OCI-LY3 (cell line): Measurements from ENCODE around the gene AFAP1.

Experiments
- H2AFZ ChIP-seq: fragments of 200-600, 300-600 bp; shearing (Covaris generic); 2 replicates; pipeline ENCODE4 v1.6.0; 2014; ENCODE audit warnings: antibody characterized with exemption, low read depth, low read length
- H3K27ac ChIP-seq: fragments of 200-600, 300-600 bp; sonication (generic); 2 replicates; pipeline ENCODE4 v1.5.1; 2014; ENCODE audit warnings: mild to moderate bottlenecking, low read length, moderate library complexity, mixed read lengths
- H3K27me3 ChIP-seq: fragments of 200-600, 300-600 bp; sonication (generic); 2 replicates; pipeline ENCODE4 v1.6.1; 2014; ENCODE audit warnings: low read depth, low read length, mixed read lengths
- H3K36me3 ChIP-seq: fragments of 200-600, 300-600 bp; sonication (generic); replicated peaks from 2 replicates; pipeline ENCODE3; 2014; ENCODE audit warnings: low read depth, low read length, mixed read lengths
- H3K4me1 ChIP-seq: fragments of 300-600, 200-600 bp; sonication (generic); 2 replicates; pipeline ENCODE4 v1.6.1; 2014; ENCODE audit warnings: low read length, mixed read lengths
- H3K4me2 ChIP-seq: fragments of 200-600, 300-600 bp; sonication (generic); 2 replicates; pipeline ENCODE4 v1.6.1; 2014; ENCODE audit warnings: low read length, mixed read lengths
- H3K4me3 ChIP-seq: fragments of 300-600, 200-600 bp; sonication (generic); 2 replicates; pipeline ENCODE4 v1.5.1; 2014; ENCODE audit warnings: antibody characterized with exemption, mild to moderate bottlenecking, low read length, moderate library complexity
- H3K79me2 ChIP-seq: fragments of 300-600, 200-600 bp; shearing (Covaris generic); 2 replicates; pipeline ENCODE4 v1.6.1; 2014; ENCODE audit warnings: mild to moderate bottlenecking, low read length, mixed read lengths
- H3K9ac ChIP-seq: fragments of 300-600, 200-600 bp; shearing (Covaris generic); 2 replicates; pipeline ENCODE4 v1.6.0; 2014; ENCODE audit warnings: mild to moderate bottlenecking, low read length, moderate library complexity
- H3K9me3 ChIP-seq: fragments of 200-600, 300-600 bp; shearing (Covaris generic); 2 replicates; pipeline ENCODE4 v1.6.1; 2014; ENCODE audit warnings: low read length, mixed read lengths; ENCODE audit not compliant: insufficient read depth
- H4K20me1 ChIP-seq: fragments of 200-600, 300-600 bp; sonication (generic); 2 replicates; pipeline ENCODE4 v1.6.1; 2016; ENCODE audit warnings: low read length, mixed read lengths; ENCODE audit not compliant: insufficient read depth
- EZH2phosphoT487 ChIP-seq: fragments of 200-600 bp; shearing (Covaris generic); IDR thresholded peaks from 2 replicates; pipeline ENCODE4 v1.6.1; 2018; ENCODE audit warnings: antibody characterized with exemption, mixed run types, low read depth
- TF ChIP-seq, protein P1 (sequence below): fragments of 200-600, 300-600 bp; sonication (generic); IDR thresholded peaks from 2 replicates; pipeline ENCODE4 v1.5.1; 2014; ENCODE audit warnings: antibody characterized with exemption, low read length, low read depth

AFAP1 gene

DNA sequence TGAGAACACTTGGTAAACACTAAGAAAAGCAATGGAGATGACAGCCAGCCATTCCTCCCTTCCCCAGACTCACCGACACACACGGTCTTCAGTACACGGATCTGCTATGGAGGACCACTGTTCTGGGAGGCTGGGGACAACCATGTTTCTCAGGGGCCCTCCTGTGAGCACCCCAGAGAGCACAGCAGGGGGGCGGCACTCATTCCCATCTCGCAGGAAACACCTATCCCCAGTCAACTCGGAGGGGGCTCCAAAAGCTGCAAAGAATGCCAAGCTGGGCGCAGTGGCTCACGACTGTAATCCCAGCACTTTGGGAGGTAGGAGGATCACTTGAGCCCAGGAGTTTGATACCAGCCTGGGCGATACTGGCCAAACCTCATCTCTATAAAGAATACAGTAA is 172.1 kb downstream of the AFAP1 start:
- H2AFZ ChIP-seq = no peak overlapping the region
- H3K27ac ChIP-seq = no peak overlapping the region
- H3K79me2 ChIP-seq = no peaks in the 10 kb centered on the region
- H3K4me2 ChIP-seq = no peak overlapping the region
- H3K4me1 ChIP-seq = peaks cover 10% of the 10 kb centered on the region
- no peak overlapping the region for H3K4me3 ChIP-seq
- peaks cover 12% of the 10 kb centered on the region for H3K27me3 ChIP-seq
- TF ChIP-seq EZH2phosphoT487 = no peak
- TF ChIP-seq, protein P1, sequence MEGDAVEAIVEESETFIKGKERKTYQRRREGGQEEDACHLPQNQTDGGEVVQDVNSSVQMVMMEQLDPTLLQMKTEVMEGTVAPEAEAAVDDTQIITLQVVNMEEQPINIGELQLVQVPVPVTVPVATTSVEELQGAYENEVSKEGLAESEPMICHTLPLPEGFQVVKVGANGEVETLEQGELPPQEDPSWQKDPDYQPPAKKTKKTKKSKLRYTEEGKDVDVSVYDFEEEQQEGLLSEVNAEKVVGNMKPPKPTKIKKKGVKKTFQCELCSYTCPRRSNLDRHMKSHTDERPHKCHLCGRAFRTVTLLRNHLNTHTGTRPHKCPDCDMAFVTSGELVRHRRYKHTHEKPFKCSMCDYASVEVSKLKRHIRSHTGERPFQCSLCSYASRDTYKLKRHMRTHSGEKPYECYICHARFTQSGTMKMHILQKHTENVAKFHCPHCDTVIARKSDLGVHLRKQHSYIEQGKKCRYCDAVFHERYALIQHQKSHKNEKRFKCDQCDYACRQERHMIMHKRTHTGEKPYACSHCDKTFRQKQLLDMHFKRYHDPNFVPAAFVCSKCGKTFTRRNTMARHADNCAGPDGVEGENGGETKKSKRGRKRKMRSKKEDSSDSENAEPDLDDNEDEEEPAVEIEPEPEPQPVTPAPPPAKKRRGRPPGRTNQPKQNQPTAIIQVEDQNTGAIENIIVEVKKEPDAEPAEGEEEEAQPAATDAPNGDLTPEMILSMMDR = no peak
- no peaks in the 10 kb centered on the region for H4K20me1 ChIP-seq
- H3K36me3 ChIP-seq = no peaks in the 10 kb centered on the region
- H3K9ac ChIP-seq = no peak overlapping the region
- no peaks in the 10 kb centered on the region for H3K9me3 ChIP-seq

DNA sequence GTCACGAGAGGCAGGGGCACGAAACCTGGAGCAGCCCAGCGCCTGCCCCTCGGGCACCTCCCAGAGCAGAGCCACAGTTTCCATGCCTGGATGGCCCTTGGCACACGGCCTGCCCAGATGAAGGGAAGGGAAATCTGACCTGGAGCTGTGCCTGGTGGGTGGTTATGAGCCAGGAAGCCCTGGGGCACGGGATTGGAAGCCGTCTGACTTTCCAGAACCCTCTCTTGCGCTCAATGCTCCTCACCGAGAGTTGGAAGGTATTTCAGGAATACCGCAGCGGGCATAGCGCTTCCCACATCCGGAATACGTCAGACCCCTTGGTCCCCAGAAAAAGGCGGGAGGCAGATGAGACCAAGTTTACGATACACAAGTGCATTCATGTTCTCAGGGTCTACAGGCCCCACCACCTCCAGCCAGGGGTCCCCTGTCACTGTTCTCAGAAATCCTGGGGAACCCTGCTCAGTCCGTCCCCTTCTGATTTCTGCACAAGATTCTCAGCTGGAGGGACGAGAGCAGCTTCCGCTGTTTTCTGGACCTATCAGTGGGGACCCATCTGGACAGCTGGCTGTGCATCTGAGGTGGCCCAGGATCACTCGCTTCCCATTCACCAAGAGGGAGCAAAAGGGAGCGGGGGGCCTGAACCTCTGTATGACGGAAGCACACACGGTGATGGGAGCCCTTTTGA is 172.9 kb downstream of the AFAP1 start:
- H3K27me3 ChIP-seq = peaks cover 13% of the 10 kb centered on the region
- H3K4me2 ChIP-seq = no peak overlapping the region
- no peaks in the 10 kb centered on the region for H3K36me3 ChIP-seq
- no peak overlapping the region for H3K27ac ChIP-seq
- H3K4me1 ChIP-seq = peaks cover 8% of the 10 kb centered on the region
- no peaks in the 10 kb centered on the region for H3K9me3 ChIP-seq
- TF ChIP-seq, protein P1 = no peak
- TF ChIP-seq EZH2phosphoT487 = no peak
- H3K9ac ChIP-seq = no peak overlapping the region
- H4K20me1 ChIP-seq = no peaks in the 10 kb centered on the region
- no peak overlapping the region for H2AFZ ChIP-seq
- H3K79me2 ChIP-seq = no peaks in the 10 kb centered on the region
- no peak overlapping the region for H3K4me3 ChIP-seq

DNA sequence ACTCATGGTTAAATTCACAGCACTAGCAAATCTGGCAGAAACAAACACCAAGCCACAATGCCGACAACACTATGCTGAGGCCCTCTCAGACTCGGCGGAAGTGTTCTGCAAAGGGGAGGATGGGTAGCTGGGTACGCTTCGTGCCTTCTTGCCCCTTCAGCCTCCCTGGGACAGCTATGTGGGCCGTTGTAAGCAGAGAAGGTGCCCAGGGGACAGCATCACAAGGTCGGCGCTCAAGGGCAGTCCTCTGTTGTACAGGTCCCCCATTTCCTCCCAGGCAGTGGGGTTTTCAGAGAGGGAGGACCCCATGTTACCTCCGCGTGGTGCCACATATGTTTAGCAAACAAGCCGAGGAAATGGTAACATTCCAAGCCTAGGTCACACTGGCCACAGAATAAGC is 173.6 kb downstream of the AFAP1 start:
- Histone ChIP-seq H3K4me3 (no peak overlapping the region), H3K36me3 (no peaks in the 10 kb centered on the region), H3K9me3 (no peaks in the 10 kb centered on the region), H3K4me1 (0 out of 2 replicates have a peak, but pooled peaks cover 4% of the 10 kb centered on the region), H4K20me1 (no peaks in the 10 kb centered on the region), H3K79me2 (no peaks in the 10 kb centered on the region), H3K4me2 (no peak overlapping the region), H3K27me3 (peaks cover 8% of the 10 kb centered on the region), H3K27ac (no peak overlapping the region), H2AFZ (no peak overlapping the region), H3K9ac (no peak overlapping the region)
- TF ChIP-seq, protein P1 = no peak
- no peak for TF ChIP-seq EZH2phosphoT487

DNA sequence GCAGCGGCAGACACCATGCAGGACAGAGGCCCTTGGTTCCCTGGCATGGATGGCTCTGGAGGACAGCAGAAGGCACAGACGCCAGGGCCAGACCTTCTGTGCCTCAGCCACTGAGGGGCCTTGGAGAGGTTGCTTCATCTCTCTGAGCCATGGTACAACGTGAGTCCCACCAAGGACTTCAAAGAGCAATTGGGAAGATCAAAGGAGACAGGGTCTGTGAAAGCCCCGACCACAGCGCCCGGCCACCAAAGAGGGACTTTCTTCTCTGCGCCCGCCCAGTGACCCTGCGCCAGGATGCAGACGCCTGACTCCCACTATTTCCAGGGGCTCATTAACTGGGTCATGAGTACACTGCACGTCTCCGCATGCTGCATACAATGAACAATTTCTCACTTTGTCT is 174.0 kb downstream of the AFAP1 start:
- Histone ChIP-seq H3K4me3 (no peak overlapping the region), H3K9me3 (no peaks in the 10 kb centered on the region), H3K4me1 (0 out of 2 replicates have a peak, but pooled peaks cover 4% of the 10 kb centered on the region), H3K4me2 (no peak overlapping the region), H2AFZ (no peak overlapping the region), H3K27me3 (peaks cover 5% of the 10 kb centered on the region), H3K27ac (no peak overlapping the region), H4K20me1 (no peaks in the 10 kb centered on the region), H3K36me3 (no peaks in the 10 kb centered on the region), H3K79me2 (no peaks in the 10 kb centered on the region), H3K9ac (no peak overlapping the region)
- no peak for TF ChIP-seq EZH2phosphoT487
- TF ChIP-seq, protein P1 = no peak
